Lung (tissue), 12 donors: ENCODE results near the gene MINK1. TPM values are rescaled to one million over a fixed set of nuclear protein-coding genes. Genes with fewer than 3 reads are reported as not detected.

Experiments
- ATAC-seq: fragments of 200-7000 bp; cut with Tn5 transposase; one replicate; pipeline ENCODE4 v1.9.1; 2020; ENCODE audit warnings: moderate number of reproducible peaks; ENCODE audit not compliant: insufficient read depth, low FRiP score
- DNase-seq, 3 donors: peaks; one replicate each; pipeline ENCODE4 v3.0.0-alpha.2; 2013 to 2017
- H3K27ac ChIP-seq, 2 donors: one replicate each; pipeline ENCODE4 v1.5.1; 2013; ENCODE audit warnings: mild to moderate bottlenecking in 2 of 2, moderate library complexity in 2 of 2, control low read depth in 1 of 2, inconsistent platforms in 1 of 2, low read depth in 1 of 2, low read length in 1 of 2
- H3K27me3 ChIP-seq, 3 donors: one replicate each; pipeline ENCODE4 v1.5.1; 2013; ENCODE audit warnings: low read length in 2 of 3; ENCODE audit not compliant: control insufficient read depth in 3 of 3, insufficient read depth in 3 of 3
- H3K36me3 ChIP-seq, 4 donors: one replicate each; pipeline ENCODE4 v1.5.1; 2013; ENCODE audit warnings: low read length in 4 of 4, mild to moderate bottlenecking in 1 of 4, moderate library complexity in 1 of 4; ENCODE audit not compliant: control insufficient read depth in 4 of 4, insufficient read depth in 4 of 4
- H3K4me1 ChIP-seq, 5 donors: one replicate each; pipeline ENCODE4 v1.5.1; 2013; ENCODE audit warnings: low read length in 5 of 5, mild to moderate bottlenecking in 2 of 5, moderate library complexity in 1 of 5; ENCODE audit not compliant: control insufficient read depth in 5 of 5, insufficient read depth in 5 of 5
- H3K4me3 ChIP-seq: one replicate; pipeline ENCODE4 v1.5.1; 2013; ENCODE audit warnings: mild to moderate bottlenecking, control low read depth, moderate library complexity
- H3K9ac ChIP-seq, 2 donors: one replicate each; pipeline ENCODE4 v1.5.1; 2013; ENCODE audit warnings: low read length in 2 of 2, control low read depth in 1 of 2; ENCODE audit not compliant: insufficient read depth in 1 of 2
- H3K9me3 ChIP-seq, 4 donors: one replicate each; pipeline ENCODE4 v1.5.1; 2013; ENCODE audit warnings: low read length in 3 of 4, mild to moderate bottlenecking in 1 of 4, moderate library complexity in 1 of 4; ENCODE audit not compliant: control insufficient read depth in 4 of 4, insufficient read depth in 3 of 4
- WGBS, 2 donors: extraction: QIAGEN DNeasy Blood & Tissue Kit; methylation state at CpG; one replicate each; pipeline ENCODE4 v1.1.7; 2013; 5-methylcytosine and 5-hydroxymethylcytosine counted together
- polyA plus RNA-seq, 2 donors: library from polyadenylated mRNA; stranded (reverse); fragments of 200-250 nt; gene quantifications; one replicate each; pipeline ENCODE4 v1.2.1, GENCODE V29; 2013
- total RNA-seq, 2 donors: library from RNA; depleted of rRNA in 1 of 2; stranded (reverse); fragments of >200 nt in 1 of 2; gene quantifications; one replicate each; pipeline ENCODE4 v1.2.1, GENCODE V29; 2014 to 2021
- TF ChIP-seq, protein P1 (sequence below): IDR thresholded peaks from 2 replicates; pipeline ENCODE4 v1.5.1; 2012; ENCODE audit warnings: mild to moderate bottlenecking; ENCODE audit errors: control extremely low read depth, extremely low read depth
- donor health status: control.
- donor health status: control.
- donor health status: Bipolar disorder and iron deficiency.
- donor health status: healthy.
- donor health status: DM: yes; HTN: yes; CAD: no.

MINK1 gene
- total and polyA plus RNA-seq, 4 donors: 36.5 to 95.4 (median 51.0) TPM

DNA sequence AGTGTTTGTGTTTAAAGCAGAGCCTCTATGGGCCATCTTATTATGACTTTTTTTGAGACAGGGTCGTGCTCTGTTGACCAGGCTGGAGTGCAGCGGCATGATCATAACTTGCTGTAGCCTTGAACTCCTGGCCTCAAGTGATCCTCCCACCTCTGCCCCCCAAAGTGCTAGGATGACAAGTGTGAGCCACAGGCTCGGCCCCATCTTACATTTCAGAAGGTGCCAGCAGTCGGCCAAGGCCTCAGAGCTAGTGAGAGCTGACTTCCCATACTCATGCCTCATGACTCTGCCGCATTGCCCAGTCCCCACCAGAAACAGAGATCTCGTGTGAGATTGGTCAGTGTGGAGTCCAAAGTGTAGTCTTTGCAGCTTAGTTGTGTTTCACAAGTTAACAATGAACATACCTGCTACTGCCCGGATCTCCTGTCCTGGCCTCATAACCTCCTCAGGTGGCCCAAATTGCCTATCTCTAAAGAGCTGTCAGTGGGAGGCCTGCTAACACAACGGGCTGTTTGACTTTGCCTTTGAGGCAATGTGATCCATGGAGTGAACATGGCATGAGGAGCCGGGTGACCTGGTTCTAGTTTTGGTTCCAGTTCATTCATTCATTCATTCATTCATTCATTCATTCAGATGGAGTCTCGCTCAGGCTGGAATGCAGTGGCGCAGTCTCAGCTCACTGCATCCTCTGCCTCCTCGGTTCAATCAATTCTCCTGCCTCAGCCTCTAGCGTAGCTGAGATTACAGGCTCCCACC lies 13.7 kb downstream of the MINK1 start:
- Histone ChIP-seq H3K27me3 (no peaks in the 10 kb centered on the region), H3K27ac (no peak overlapping the region), H3K4me3 (no peak overlapping the region), H3K36me3 (peaks cover 0 to 9% (median 1%) of the 10 kb centered on the region in 4 donors), H3K9ac (no peak overlapping the region), H3K4me1 (peaks cover 0 to 22% (median 0%) of the 10 kb centered on the region in 5 donors), H3K9me3 (no peaks in the 10 kb centered on the region)
- no peak for ATAC-seq
- 84 to 89% methylated on average over 13 of the region's 13 CpGs for WGBS, 2 donors
- TF ChIP-seq, protein P1, sequence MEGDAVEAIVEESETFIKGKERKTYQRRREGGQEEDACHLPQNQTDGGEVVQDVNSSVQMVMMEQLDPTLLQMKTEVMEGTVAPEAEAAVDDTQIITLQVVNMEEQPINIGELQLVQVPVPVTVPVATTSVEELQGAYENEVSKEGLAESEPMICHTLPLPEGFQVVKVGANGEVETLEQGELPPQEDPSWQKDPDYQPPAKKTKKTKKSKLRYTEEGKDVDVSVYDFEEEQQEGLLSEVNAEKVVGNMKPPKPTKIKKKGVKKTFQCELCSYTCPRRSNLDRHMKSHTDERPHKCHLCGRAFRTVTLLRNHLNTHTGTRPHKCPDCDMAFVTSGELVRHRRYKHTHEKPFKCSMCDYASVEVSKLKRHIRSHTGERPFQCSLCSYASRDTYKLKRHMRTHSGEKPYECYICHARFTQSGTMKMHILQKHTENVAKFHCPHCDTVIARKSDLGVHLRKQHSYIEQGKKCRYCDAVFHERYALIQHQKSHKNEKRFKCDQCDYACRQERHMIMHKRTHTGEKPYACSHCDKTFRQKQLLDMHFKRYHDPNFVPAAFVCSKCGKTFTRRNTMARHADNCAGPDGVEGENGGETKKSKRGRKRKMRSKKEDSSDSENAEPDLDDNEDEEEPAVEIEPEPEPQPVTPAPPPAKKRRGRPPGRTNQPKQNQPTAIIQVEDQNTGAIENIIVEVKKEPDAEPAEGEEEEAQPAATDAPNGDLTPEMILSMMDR: no peak
- no peak for DNase-seq

DNA sequence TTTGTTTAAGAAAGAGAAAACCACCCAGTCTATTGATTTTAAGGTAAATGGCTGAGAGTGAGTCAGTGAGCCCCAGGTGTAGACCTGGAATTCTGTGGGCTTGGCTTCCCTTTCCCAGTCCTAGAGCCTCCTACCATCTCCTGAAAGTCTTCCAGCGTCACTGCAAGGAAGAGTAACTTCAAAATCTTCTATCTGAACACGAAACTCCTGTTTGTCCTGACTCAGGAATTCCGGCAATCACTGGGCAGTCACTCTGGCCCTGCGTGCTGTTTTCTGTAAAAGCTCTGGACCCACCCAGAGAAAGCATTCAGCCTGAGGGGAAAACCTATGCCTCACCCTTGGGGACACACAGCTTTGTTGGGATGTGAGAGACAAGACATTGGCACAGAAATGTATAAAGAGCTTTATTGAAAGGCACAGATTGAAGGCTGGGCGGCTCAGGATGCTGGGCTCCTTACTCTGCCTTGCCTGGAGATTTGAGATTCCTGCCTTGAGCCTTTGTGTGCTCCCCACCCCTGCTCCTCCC lies 15.9 kb downstream of the MINK1 start:
- Histone ChIP-seq H3K4me3 (no peak overlapping the region), H3K9me3 (no peaks in the 10 kb centered on the region), H3K4me1 (peaks cover 0 to 32% (median 3%) of the 10 kb centered on the region in 5 donors), H3K36me3 (peaks cover 0 to 11% (median 1%) of the 10 kb centered on the region in 4 donors), H3K27me3 (no peaks in the 10 kb centered on the region), H3K27ac (no peak overlapping the region), H3K9ac (no peak overlapping the region)
- 61 to 83% methylated on average over 5 of the region's 5 CpGs for WGBS, 2 donors
- ATAC-seq: no peak
- TF ChIP-seq, protein P1: no peak
- no peak for DNase-seq

DNA sequence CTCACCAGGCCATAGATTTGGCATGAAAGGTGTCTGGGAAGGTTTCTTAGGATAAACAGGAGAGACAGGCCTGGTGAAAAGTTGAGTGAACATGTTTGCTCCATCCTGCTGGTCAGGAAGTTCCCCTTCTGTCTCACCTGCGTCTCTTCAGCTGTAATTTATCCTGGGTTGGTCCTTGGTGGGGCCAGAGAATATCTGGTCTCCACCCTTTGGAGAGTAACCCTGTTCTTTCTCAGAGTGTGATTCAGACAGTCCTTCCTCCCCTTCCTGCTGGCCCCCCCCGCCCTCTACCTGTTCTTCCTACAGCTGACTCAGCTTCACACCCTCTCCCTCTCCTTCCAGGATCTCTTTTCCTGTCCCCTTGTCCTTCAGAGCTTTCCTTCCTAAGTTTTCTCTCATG lies 17.1 kb downstream of the MINK1 start:
- H3K9me3 ChIP-seq: no peaks in the 10 kb centered on the region
- ATAC-seq: no peak
- H3K36me3 ChIP-seq: peaks cover 0 to 8% (median under 1%) of the 10 kb centered on the region in 4 donors
- no peak overlapping the region for H3K4me3 ChIP-seq
- 73 to 88% methylated on average over 2 of the region's 2 CpGs for WGBS, 2 donors
- no peaks in the 10 kb centered on the region for H3K27me3 ChIP-seq
- peaks cover 0 to 36% (median 3%) of the 10 kb centered on the region in 5 donors for H3K4me1 ChIP-seq
- TF ChIP-seq, protein P1: no peak
- H3K9ac ChIP-seq: no peak overlapping the region
- H3K27ac ChIP-seq: peak overlapping the region in 1 of 2 donors; percentile 65
- DNase-seq: no peak
